Progenitor cell of endocrine pancreas (in vitro differentiated cells): ENCODE results near the gene ARHGAP11A. TPM values are rescaled to one million over a fixed set of nuclear protein-coding genes. Genes with fewer than 3 reads are reported as not detected.

Source experiments
- DNase-seq: peaks from one replicate; pipeline ENCODE4 v3.0.0; 2021; ENCODE audit warnings: low spot score; ENCODE audit not compliant: unreplicated experiment
- H3K27ac Mint-ChIP-seq: 2 replicates; pipeline ENCODE4 v1.8.0; 2021; ENCODE audit warnings: mild to moderate bottlenecking, moderate library complexity, mixed read lengths
- H3K27me3 Mint-ChIP-seq: 2 replicates; pipeline ENCODE4 v1.8.0; 2021; ENCODE audit warnings: mixed read lengths
- H3K36me3 Mint-ChIP-seq: 2 replicates; pipeline ENCODE4 v1.8.0; 2022; ENCODE audit warnings: mixed read lengths; ENCODE audit not compliant: insufficient read depth
- H3K4me1 Mint-ChIP-seq: 2 replicates; pipeline ENCODE4 v1.8.0; 2021; ENCODE audit warnings: low read depth, mixed read lengths
- H3K4me3 Mint-ChIP-seq: 2 replicates; pipeline ENCODE4 v1.8.0; 2021; ENCODE audit warnings: low read depth, mild to moderate bottlenecking, moderate library complexity, mixed read lengths
- H3K9me3 Mint-ChIP-seq: 2 replicates; pipeline ENCODE4 v1.8.0; 2021; ENCODE audit warnings: low read depth, mixed read lengths
- total RNA-seq: library from RNA; stranded (reverse); gene quantifications from 2 replicates; pipeline ENCODE4 v1.2.1, GENCODE V29; 2021
- TF ChIP-seq, protein P1 (sequence below): fragments of 200-600 bp; sonication (generic); IDR thresholded peaks from one replicate; pipeline ENCODE4 v1.5.0; 2021; ENCODE audit warnings: antibody characterized with exemption, mild to moderate bottlenecking; ENCODE audit not compliant: unreplicated experiment

The ARHGAP11A gene
- total RNA-seq, 1 donor from 2014 or later: 28.0 TPM

DNA sequence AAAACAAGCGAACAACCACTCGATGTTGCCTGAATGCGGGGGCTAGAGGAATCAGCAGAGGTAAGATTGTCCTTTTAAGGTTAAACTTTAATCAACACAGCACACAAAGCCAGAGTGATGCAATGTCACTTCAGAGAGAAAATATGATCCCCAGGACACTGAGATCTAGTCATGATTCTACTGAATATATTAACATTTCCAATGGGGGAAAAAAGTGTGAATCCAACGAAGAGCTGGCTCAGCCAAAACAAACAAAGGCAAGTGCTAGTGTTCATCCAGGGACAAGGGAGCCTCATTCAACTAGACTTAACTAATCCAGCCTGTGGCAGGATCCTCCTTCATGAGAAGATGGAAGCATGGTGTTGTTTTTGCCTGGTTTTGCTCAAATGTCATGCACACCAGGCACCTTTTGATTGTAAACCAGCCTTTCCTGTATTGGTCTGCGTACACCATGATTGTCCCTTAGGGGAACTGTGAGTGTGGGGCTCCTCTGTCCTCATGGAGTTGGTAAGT lies 62.0 kb downstream of the ARHGAP11A start:
- H3K4me1 Mint-ChIP-seq: peaks cover 12% of the 10 kb centered on the region
- TF ChIP-seq, protein P1, sequence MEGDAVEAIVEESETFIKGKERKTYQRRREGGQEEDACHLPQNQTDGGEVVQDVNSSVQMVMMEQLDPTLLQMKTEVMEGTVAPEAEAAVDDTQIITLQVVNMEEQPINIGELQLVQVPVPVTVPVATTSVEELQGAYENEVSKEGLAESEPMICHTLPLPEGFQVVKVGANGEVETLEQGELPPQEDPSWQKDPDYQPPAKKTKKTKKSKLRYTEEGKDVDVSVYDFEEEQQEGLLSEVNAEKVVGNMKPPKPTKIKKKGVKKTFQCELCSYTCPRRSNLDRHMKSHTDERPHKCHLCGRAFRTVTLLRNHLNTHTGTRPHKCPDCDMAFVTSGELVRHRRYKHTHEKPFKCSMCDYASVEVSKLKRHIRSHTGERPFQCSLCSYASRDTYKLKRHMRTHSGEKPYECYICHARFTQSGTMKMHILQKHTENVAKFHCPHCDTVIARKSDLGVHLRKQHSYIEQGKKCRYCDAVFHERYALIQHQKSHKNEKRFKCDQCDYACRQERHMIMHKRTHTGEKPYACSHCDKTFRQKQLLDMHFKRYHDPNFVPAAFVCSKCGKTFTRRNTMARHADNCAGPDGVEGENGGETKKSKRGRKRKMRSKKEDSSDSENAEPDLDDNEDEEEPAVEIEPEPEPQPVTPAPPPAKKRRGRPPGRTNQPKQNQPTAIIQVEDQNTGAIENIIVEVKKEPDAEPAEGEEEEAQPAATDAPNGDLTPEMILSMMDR: no peak
- no peaks in the 10 kb centered on the region for H3K36me3 Mint-ChIP-seq
- DNase-seq: no peak
- H3K4me3 Mint-ChIP-seq: no peak overlapping the region
- no peaks in the 10 kb centered on the region for H3K9me3 Mint-ChIP-seq
- no peaks in the 10 kb centered on the region for H3K27me3 Mint-ChIP-seq
- H3K27ac Mint-ChIP-seq: no peak overlapping the region

DNA sequence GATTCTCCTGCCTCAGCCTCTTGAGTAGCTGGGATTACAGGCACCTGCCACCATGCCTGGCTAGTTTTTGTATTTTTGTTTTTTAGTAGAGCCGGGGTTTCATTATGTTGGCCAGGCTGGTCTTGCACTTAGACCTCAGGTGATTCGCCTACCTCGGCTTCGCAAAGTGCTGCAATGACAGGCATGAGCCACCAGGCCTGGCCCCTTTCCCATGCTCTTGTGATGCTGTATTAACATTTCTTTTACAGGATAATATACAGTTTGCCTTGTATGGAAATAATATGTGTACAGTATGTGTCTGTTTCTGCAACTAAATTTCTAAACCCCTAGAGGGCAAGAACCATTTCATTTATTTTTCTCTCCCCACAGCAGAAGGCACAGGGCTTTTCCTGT lies 64.0 kb downstream of the ARHGAP11A start:
- Mint-ChIP-seq H3K4me3 (no peak overlapping the region), H3K36me3 (no peaks in the 10 kb centered on the region), H3K27me3 (no peaks in the 10 kb centered on the region), H3K4me1 (peaks cover 12% of the 10 kb centered on the region), H3K9me3 (no peaks in the 10 kb centered on the region), H3K27ac (no peak overlapping the region)
- no peak for DNase-seq
- TF ChIP-seq, protein P1: peak; percentile 8

DNA sequence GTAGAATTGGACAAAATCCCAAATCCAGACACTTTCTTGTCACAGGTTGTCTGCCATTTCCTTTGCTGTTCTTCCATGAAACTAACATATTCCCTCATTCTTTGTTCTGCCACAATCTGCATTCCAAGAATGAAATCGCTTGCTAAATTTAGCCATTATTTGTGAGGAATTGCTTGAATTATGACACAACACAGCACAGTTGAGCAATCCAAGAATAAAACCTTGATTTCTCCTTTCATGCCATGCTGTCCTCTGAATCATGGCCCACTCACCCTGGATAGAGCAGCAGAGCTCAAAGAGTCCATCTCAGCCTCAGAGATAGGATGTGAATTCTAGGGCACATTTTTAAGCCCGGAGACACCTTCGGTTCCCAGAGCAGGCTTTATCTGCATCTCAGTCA lies 67.3 kb downstream of the ARHGAP11A start:
- peaks cover 3% of the 10 kb centered on the region for H3K36me3 Mint-ChIP-seq
- TF ChIP-seq, protein P1: no peak
- no peak for DNase-seq

DNA sequence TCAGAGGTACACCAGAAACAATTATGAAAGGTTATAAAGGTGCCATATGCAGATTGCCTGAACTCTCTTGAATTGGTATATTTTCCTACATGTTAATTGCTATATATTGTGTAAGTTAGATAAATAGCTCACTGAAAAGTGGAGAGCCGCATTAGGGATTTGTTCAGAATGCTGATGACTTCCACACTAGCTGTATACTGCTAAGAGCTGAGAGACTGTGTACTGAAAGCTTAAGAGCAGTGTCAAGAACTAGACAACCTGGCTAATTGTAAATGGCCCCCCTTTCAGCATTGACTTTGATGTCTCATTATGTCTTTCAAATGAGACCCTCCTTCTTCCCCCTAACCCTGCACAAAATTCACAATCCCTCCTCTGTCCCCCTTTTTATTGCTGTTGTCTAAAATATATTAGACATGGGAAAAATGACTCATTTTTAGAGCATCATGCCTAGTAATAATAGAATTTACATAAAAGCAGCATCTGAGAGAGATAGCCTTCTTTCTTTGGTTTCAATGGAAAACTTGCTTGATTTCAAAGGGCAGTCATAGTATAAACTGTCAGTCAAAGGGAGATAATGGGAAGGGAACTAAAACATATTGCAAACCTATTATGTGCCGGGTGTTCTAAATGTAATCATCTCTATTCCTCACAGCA lies 67.8 kb downstream of the ARHGAP11A start:
- peaks cover 1% of the 10 kb centered on the region for H3K4me1 Mint-ChIP-seq
- peaks cover 7% of the 10 kb centered on the region for H3K9me3 Mint-ChIP-seq
- H3K4me3 Mint-ChIP-seq: no peak overlapping the region
- no peak for DNase-seq
- peaks cover 3% of the 10 kb centered on the region for H3K36me3 Mint-ChIP-seq
- TF ChIP-seq, protein P1: no peak
- H3K27ac Mint-ChIP-seq: no peak overlapping the region
- no peaks in the 10 kb centered on the region for H3K27me3 Mint-ChIP-seq

More for the DNA sequence above, 67.3 kb downstream of the ARHGAP11A start:
- Mint-ChIP-seq H3K9me3 (peaks cover 7% of the 10 kb centered on the region), H3K27ac (no peak overlapping the region), H3K27me3 (no peaks in the 10 kb centered on the region), H3K4me1 (peaks cover 4% of the 10 kb centered on the region), H3K4me3 (no peak overlapping the region)

DNA sequence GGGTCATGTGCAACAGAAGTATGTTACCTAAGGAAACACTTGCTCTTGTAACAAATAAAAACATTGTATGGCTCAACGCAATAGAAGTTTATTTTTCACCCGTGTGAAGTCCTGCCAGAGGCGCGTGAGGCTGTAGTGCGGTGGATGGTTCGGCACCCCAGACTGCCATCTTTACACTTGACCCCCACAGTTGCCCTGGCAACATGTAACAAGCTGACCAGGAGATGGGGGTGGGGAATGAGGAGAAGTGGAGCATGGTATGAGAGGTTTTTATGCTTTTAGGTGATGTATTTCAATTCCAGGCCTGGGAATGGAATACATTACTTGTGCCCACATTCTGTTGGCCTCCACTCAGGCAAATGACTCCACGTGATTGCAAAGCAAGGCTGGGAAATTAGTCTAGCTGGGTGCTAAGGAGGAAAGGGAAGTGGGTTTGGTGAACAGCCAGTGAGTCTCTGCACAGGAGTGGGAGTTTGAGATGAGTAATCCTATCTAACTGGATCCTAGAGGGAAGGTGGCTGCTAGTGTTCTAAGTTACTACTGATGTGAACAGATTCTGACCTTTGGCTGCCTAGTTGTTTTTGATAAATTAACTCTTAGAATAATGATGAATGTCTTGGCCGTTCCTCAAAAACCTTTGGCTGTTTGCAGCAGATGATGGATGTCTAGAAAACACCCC lies 68.7 kb downstream of the ARHGAP11A start:
- no peak overlapping the region for H3K4me3 Mint-ChIP-seq
- no peak for DNase-seq
- peaks cover 7% of the 10 kb centered on the region for H3K9me3 Mint-ChIP-seq
- TF ChIP-seq, protein P1: no peak
- H3K36me3 Mint-ChIP-seq: peaks cover 3% of the 10 kb centered on the region
- no peak overlapping the region for H3K27ac Mint-ChIP-seq
- H3K27me3 Mint-ChIP-seq: no peaks in the 10 kb centered on the region
- peaks cover 1% of the 10 kb centered on the region for H3K4me1 Mint-ChIP-seq
